Measurements from ENCODE around the gene TVP23C. TPM values are rescaled to one million over a fixed set of nuclear protein-coding genes. Genes with fewer than 3 reads are reported as not detected.

Gene TVP23C
- total and polyA plus RNA-seq, 9 of the 15 experiments (the other 6 are each of a cell fraction or from before 2014, with no cell fraction given), result 5.7 to 16.8 (median 8.2) TPM

DNA sequence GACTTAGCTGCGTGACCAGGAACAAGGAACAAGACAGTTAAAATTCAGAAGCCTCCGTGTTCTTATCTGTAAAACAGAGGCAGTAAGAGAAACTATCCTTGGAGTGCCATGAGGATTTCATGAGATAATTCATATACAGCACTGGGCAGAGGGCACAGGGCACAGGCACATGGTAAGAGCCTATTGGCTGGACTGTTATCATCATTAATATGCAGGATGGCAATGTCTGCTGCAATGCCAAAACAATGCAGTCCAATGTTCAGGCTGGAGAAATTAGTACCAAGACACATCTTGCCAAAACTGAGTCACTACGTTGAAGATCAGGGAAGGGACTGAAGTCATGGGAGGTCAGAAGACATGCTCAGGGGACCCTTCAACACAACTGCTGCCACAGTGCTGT, 109.5 kb downstream of the TVP23C start:
- Histone ChIP-seq H3K9me3 (replicated peaks; ENCODE audit: control insufficient read depth, insufficient read depth, low read depth, low read length) (no peaks in the 10 kb centered on the region), H3K4me1 (replicated peaks in 1 of 2; ENCODE audit: control insufficient read depth in 2 of 2, insufficient read depth in 2 of 2, low read length in 2 of 2) (no peaks in the 10 kb centered on the region), H3K9ac (ENCODE audit: insufficient read depth in 1 of 2, low read depth in 2 of 2, low read length in 2 of 2) (no peak overlapping the region), H3K27ac (ENCODE audit: extremely low read depth, low read depth, low read length) (no peak overlapping the region), H4K20me1 (replicated peaks; ENCODE audit: control insufficient read depth, insufficient read depth, low read length) (no peaks in the 10 kb centered on the region), H3K36me3 (ENCODE audit: control insufficient read depth, insufficient read depth, low read length) (no peaks in the 10 kb centered on the region), H3K4me2 (ENCODE audit: insufficient read depth, low read length) (no peak overlapping the region), H3K4me3 (no peak overlapping the region), H3K79me2 (ENCODE audit: control insufficient read depth, insufficient read depth, low read length) (no peaks in the 10 kb centered on the region), H3K27me3 (ENCODE audit: control insufficient read depth in 2 of 2, insufficient read depth in 2 of 2, low read length in 2 of 2) (no peaks in the 10 kb centered on the region), H2AFZ (ENCODE audit: low read depth, low read length) (no peak overlapping the region), H3K9me1 (ENCODE audit: control insufficient read depth, insufficient read depth, low read length) (no peaks in the 10 kb centered on the region)
- no TSS peak for BruUV-seq (replicated peaks)
- intact Hi-C loops (cut with micrococcal nuclease), result no loop called here
- 62% methylated on average over 3 of the region's 3 CpGs for WGBS (ENCODE audit: insufficient coverage, low coverage, missing lambda C conversion rate)
- no peak for TF ChIP-seq FOSL1 (tag; conservative IDR thresholded peaks at IDR 0.05)
- TF ChIP-seq BCOR (IDR thresholded peaks at IDR 0.05), result no peak
- no peak for TF ChIP-seq NCOA6 (IDR thresholded peaks at IDR 0.05)
- ChIA-PET CTCF (ENCODE audit: low intra/inter-chr PET ratio) (no interaction called here), POLR2A (no interaction called here)
- in situ Hi-C loops (cut with MboI), result no loop called here
- no peak for ATAC-seq
- no peak for FAIRE-seq
- DNase-seq (ENCODE audit: extremely low read depth in 1 of 4, low spot score in 3 of 4), result no peak

DNA sequence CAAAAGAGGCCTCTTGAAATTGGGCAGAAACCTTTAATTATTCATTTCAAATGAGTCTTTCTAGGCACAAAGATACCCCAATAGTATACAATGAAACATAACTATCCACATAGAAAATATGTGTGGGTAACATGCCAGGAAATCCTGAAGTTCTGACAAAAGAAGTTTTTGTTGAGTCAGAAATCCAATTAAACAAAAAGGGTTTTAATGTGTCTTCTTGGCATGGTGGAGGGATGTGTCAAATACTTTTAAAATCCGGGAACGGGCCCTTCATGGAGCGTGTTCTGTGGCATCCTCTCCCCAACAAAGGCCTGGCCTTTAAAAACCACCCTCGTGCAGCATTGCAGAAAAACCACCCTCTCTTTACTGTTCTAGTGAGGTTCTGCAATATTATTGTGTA, 110.0 kb downstream of the TVP23C start:
- 69% methylated on average over 4 of the region's 4 CpGs for WGBS (ENCODE audit: insufficient coverage, low coverage, missing lambda C conversion rate)
- H3K79me2 ChIP-seq (ENCODE audit: control insufficient read depth, insufficient read depth, low read length), result no peaks in the 10 kb centered on the region
- H4K20me1 ChIP-seq (replicated peaks; ENCODE audit: control insufficient read depth, insufficient read depth, low read length), result no peaks in the 10 kb centered on the region
- FAIRE-seq (no peak), ATAC-seq (no peak), DNase-seq (ENCODE audit: extremely low read depth in 1 of 4, low spot score in 3 of 4) (no peak)
- H3K4me2 ChIP-seq (ENCODE audit: insufficient read depth, low read length), result no peak overlapping the region
- no peaks in the 10 kb centered on the region for H3K9me3 ChIP-seq (replicated peaks; ENCODE audit: control insufficient read depth, insufficient read depth, low read depth, low read length)
- H3K4me3 ChIP-seq, result no peak overlapping the region
- H2AFZ ChIP-seq (ENCODE audit: low read depth, low read length), result no peak overlapping the region
- H3K27ac ChIP-seq (ENCODE audit: extremely low read depth, low read depth, low read length), result no peak overlapping the region
- BruUV-seq (replicated peaks), result no TSS peak
- in situ Hi-C loops (cut with MboI), result no loop called here
- H3K36me3 ChIP-seq (ENCODE audit: control insufficient read depth, insufficient read depth, low read length), result no peaks in the 10 kb centered on the region
- ChIA-PET CTCF (ENCODE audit: low intra/inter-chr PET ratio) (no interaction called here), POLR2A (no interaction called here)
- H3K4me1 ChIP-seq (replicated peaks in 1 of 2; ENCODE audit: control insufficient read depth in 2 of 2, insufficient read depth in 2 of 2, low read length in 2 of 2), result no peaks in the 10 kb centered on the region; a peak in 1 of 5 replicates
- intact Hi-C loops (cut with micrococcal nuclease), result no loop called here
- no peaks in the 10 kb centered on the region for H3K27me3 ChIP-seq (ENCODE audit: control insufficient read depth in 2 of 2, insufficient read depth in 2 of 2, low read length in 2 of 2)
- H3K9me1 ChIP-seq (ENCODE audit: control insufficient read depth, insufficient read depth, low read length), result no peaks in the 10 kb centered on the region
- H3K9ac ChIP-seq (ENCODE audit: insufficient read depth in 1 of 2, low read depth in 2 of 2, low read length in 2 of 2), result no peak overlapping the region
- TF ChIP-seq ZNF224 (CRISPR knock-in tag; IDR thresholded peaks at IDR 0.05) (no peak), DDX20 (tag; IDR thresholded peaks at IDR 0.05; ENCODE audit: low read depth) (no peak), OTX1 (CRISPR knock-in tag; IDR thresholded peaks at IDR 0.05) (no peak), ZNF785 (CRISPR knock-in tag; IDR thresholded peaks at IDR 0.05) (no peak)
- TF ChIP-seq, protein P1, sequence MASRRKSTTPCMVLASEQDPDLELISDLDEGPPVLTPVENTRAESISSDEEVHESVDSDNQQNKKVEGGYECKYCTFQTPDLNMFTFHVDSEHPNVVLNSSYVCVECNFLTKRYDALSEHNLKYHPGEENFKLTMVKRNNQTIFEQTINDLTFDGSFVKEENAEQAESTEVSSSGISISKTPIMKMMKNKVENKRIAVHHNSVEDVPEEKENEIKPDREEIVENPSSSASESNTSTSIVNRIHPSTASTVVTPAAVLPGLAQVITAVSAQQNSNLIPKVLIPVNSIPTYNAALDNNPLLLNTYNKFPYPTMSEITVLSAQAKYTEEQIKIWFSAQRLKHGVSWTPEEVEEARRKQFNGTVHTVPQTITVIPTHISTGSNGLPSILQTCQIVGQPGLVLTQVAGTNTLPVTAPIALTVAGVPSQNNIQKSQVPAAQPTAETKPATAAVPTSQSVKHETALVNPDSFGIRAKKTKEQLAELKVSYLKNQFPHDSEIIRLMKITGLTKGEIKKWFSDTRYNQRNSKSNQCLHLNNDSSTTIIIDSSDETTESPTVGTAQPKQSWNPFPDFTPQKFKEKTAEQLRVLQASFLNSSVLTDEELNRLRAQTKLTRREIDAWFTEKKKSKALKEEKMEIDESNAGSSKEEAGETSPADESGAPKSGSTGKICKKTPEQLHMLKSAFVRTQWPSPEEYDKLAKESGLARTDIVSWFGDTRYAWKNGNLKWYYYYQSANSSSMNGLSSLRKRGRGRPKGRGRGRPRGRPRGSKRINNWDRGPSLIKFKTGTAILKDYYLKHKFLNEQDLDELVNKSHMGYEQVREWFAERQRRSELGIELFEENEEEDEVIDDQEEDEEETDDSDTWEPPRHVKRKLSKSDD (conservative IDR thresholded peaks at IDR 0.05; ENCODE audit: low read length), result no peak

Data from K562 (cell line).